Measurements from ENCODE around the gene TCERG1L. TPM values are rescaled to one million over a fixed set of nuclear protein-coding genes. Genes with fewer than 3 reads are reported as not detected.
"Not testable (repeated sequence)": the region's sequence is repeated elsewhere in the genome, so short reads cannot be mapped to it uniquely, and the experiment has no call there.

TCERG1L gene
- total RNA-seq, 1 donor from 2014 or later = not detected

- DNase-seq (ENCODE audit: low read depth) = no peak
Observed at GRCh38 chr10:131249238-131249954, 62.1 kb downstream of the TCERG1L start.

- no peak for DNase-seq (ENCODE audit: low read depth)
Observed at GRCh38 chr10:131248376-131249165, 63.0 kb downstream of the TCERG1L start.

- DNase-seq (ENCODE audit: low read depth) = no peak
Observed at GRCh38 chr10:131247873-131248272, 63.6 kb downstream of the TCERG1L start.

- no peak for DNase-seq (ENCODE audit: low read depth)
Observed at GRCh38 chr10:131246775-131247174, 64.7 kb downstream of the TCERG1L start.

GRCh38 chr10:131246089-131246488 is 65.4 kb downstream of the TCERG1L start:
- DNase-seq (ENCODE audit: low read depth) = no peak

- no peak for DNase-seq (ENCODE audit: low read depth)
Observed at GRCh38 chr10:131245475-131246059, 66.0 kb downstream of the TCERG1L start.

- DNase-seq (ENCODE audit: low read depth) = no peak
Observed at GRCh38 chr10:131244836-131245235, 66.7 kb downstream of the TCERG1L start.

- DNase-seq (ENCODE audit: low read depth) = no peak
Observed at GRCh38 chr10:131243076-131243475, 68.4 kb downstream of the TCERG1L start.

GRCh38 chr10:131242007-131242406 is 69.5 kb downstream of the TCERG1L start:
- no peak for DNase-seq (ENCODE audit: low read depth)

GRCh38 chr10:131240691-131241090 is 70.8 kb downstream of the TCERG1L start:
- no peak for DNase-seq (ENCODE audit: low read depth)

- no peak for DNase-seq (ENCODE audit: low read depth)
Observed at GRCh38 chr10:131239926-131240325, 71.6 kb downstream of the TCERG1L start.

GRCh38 chr10:131239450-131239849 is 72.1 kb downstream of the TCERG1L start:
- DNase-seq (ENCODE audit: low read depth) = no peak

- DNase-seq (ENCODE audit: low read depth) = no peak
Observed at GRCh38 chr10:131238669-131239280, 72.7 kb downstream of the TCERG1L start.

- DNase-seq (ENCODE audit: low read depth) = no peak
Observed at GRCh38 chr10:131237991-131238651, 73.4 kb downstream of the TCERG1L start.

GRCh38 chr10:131234606-131235005 is 76.9 kb downstream of the TCERG1L start:
- DNase-seq (ENCODE audit: low read depth) = not testable (repeated sequence)

- no peak for DNase-seq (ENCODE audit: low read depth)
Observed at GRCh38 chr10:131233611-131234258, 77.8 kb downstream of the TCERG1L start.

GRCh38 chr10:131231965-131232541 is 79.5 kb downstream of the TCERG1L start:
- DNase-seq (ENCODE audit: low read depth) = no peak

GRCh38 chr10:131231323-131231964 is 80.1 kb downstream of the TCERG1L start:
- DNase-seq (ENCODE audit: low read depth) = no peak

GRCh38 chr10:131230641-131231322 is 80.7 kb downstream of the TCERG1L start:
- no peak for DNase-seq (ENCODE audit: low read depth)

- DNase-seq (ENCODE audit: low read depth) = no peak
Observed at GRCh38 chr10:131230166-131230565, 81.4 kb downstream of the TCERG1L start.

Measured in renal cortical epithelial cell (primary cell).